ENCODE measurements around the gene TOE1.

Gene TOE1

GRCh38 chr1:45306905-45307304 is 33.1 kb upstream of the TOE1 start:
- in situ Hi-C loops (cut with MboI; ENCODE audit: low pct_unique_long_range_greater_than_20kb, low sequenced_read_pairs, unreplicated experiment): loop anchor here (10.0 to 25.0 kb wide), 2 partner anchors 58 to 470 kb away; partner anchors contain the start of gene PTCH2
- no peak for DNase-seq (ENCODE audit: low spot score)
- no peak for TF ChIP-seq CTCF (IDR thresholded peaks at IDR 0.05; ENCODE audit: extremely low read depth, insufficient read depth, missing control alignments)

- DNase-seq (ENCODE audit: low spot score): no peak
- in situ Hi-C loops (cut with MboI; ENCODE audit: low pct_unique_long_range_greater_than_20kb, low sequenced_read_pairs, unreplicated experiment): loop anchor here (25.0 kb wide), 1 partner anchor 477 kb away; the partner anchor contains the start of gene PTCH2
- TF ChIP-seq CTCF (IDR thresholded peaks at IDR 0.05; ENCODE audit: extremely low read depth, insufficient read depth, missing control alignments): no peak
Observed at GRCh38 chr1:45314266-45314665, 25.7 kb upstream of the TOE1 start.

- DNase-seq (ENCODE audit: low spot score): no peak
- in situ Hi-C loops (cut with MboI; ENCODE audit: low pct_unique_long_range_greater_than_20kb, low sequenced_read_pairs, unreplicated experiment): loop anchor here (25.0 kb wide), 1 partner anchor 480 kb away; the partner anchor contains the start of gene PTCH2
- no peak for TF ChIP-seq CTCF (IDR thresholded peaks at IDR 0.05; ENCODE audit: extremely low read depth, insufficient read depth, missing control alignments)
Observed at GRCh38 chr1:45317166-45317565, 22.8 kb upstream of the TOE1 start.

- DNase-seq (ENCODE audit: low spot score): no peak
- in situ Hi-C loops (cut with MboI; ENCODE audit: low pct_unique_long_range_greater_than_20kb, low sequenced_read_pairs, unreplicated experiment): loop anchor here (25.0 kb wide), 1 partner anchor 482 kb away; the partner anchor contains the start of gene PTCH2
- no peak for TF ChIP-seq CTCF (IDR thresholded peaks at IDR 0.05; ENCODE audit: extremely low read depth, insufficient read depth, missing control alignments)
Observed at GRCh38 chr1:45319761-45320160, 20.2 kb upstream of the TOE1 start.

- in situ Hi-C loops (cut with MboI; ENCODE audit: low pct_unique_long_range_greater_than_20kb, low sequenced_read_pairs, unreplicated experiment): loop anchor here (25.0 kb wide), 1 partner anchor 484 kb away; the partner anchor contains the start of gene PTCH2
- DNase-seq (ENCODE audit: low spot score): no peak
- no peak for TF ChIP-seq CTCF (IDR thresholded peaks at IDR 0.05; ENCODE audit: extremely low read depth, insufficient read depth, missing control alignments)
Observed at GRCh38 chr1:45321444-45321843, 18.5 kb upstream of the TOE1 start.

- TF ChIP-seq CTCF (IDR thresholded peaks at IDR 0.05; ENCODE audit: extremely low read depth, insufficient read depth, missing control alignments): no peak
- no peak for DNase-seq (ENCODE audit: low spot score)
- in situ Hi-C loops (cut with MboI; ENCODE audit: low pct_unique_long_range_greater_than_20kb, low sequenced_read_pairs, unreplicated experiment): loop anchor here (25.0 kb wide), 1 partner anchor 485 kb away; the partner anchor contains the start of gene PTCH2
Observed at GRCh38 chr1:45322486-45323040, 17.4 kb upstream of the TOE1 start.
